EL (cell line): Measurements from ENCODE around the gene FGGY.
A peak's percentile ranks its signal among the peaks of the same experiment; 100 is the strongest.

Source experiments
- DNase-seq: peaks from one replicate; pipeline ENCODE4 v3.0.0-alpha.2; 2016

Gene FGGY

DNA sequence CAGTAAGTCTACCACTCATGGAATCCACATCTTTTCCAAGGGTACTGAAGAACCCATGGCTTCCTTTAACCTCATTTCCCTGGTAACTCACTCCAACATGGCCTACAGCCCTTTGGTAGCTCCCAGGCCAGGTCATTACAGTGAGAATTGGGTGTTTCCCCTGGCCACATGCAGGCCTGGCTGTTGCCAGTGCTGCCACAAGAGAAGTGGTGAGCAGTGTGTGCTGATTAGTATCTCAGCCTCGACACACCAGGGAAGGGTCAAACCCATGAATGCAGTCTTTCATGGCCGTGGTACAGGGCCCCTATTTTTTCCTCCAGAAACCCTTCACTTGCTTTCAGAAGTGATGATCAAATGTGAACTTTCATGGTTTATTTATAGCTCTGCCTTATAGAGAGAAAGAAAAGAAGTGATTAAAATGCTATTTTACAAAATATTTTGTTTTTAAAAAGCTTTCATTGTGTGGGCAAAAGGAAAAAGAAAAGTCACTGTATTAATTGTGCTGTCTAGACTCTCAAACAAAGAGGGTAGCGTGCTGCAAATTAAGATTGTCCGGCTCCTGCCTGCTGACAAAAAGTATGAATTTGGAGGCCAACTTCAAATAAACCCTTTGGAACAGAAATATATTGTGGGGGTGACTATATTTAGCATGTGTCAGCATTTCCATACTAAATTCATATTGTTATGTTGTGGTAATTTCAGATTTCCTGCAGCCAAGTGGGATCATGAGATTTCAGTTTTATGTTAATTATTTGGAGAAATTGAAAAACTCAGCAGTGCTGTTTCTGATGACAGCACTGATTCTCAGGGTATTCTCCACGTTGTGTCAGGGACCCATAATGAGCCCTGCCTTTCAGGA is 455.9 kb downstream of the FGGY start:
- DNase-seq, result no peak

DNA sequence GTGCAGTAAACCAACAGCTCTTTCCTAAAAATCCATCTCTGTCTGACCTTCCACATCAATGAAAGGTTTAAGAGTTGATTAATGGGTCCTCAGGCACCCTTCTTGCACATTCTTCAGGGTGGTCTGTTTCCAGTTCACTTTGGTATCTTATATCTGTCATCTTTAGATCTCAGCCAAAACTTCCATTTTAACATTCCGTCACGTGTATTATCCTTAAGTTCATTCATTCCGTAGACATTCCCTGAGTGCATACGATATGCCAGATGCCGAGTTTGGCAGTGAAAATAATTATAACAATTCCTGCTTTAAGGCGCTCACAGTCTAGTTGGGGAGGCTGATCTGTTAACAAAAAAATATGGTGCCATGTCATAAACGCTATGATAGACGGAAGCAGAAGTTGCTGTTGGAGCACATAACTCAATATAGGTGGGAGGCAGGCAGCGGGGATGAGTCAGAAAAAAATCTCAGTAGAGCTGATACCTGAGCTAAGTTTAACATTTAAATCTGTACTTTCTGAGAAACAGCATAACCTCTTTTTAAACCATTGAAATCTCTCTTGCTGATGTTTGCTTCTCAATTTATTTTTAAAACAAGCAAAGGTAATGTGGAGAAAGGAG is 458.3 kb downstream of the FGGY start:
- DNase-seq, result no peak

DNA sequence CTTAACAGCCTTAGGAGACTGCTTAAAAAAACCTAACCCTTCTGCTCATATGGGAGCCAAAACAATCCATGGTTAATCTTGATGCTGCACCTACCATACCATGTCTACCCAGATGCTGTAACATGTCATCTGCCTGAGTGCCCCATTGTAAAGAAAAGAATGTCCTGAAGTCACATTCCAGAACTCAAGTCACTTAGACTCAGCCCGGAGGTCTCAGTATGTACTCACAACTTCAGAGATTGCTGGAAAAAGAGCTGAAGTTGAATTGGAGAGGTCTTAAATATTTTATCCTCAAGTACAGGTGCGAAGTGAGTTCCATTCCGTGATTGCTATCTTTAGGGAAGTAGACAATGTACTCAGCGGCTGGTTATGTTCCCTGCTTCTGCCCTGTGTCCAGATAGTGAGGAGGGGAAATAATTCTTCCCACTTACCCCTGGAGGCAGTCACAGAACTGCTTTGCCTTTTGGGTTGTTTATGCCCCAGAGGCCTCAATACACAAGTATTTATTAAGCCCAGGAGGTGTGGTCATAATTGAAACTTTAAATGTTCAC is 460.4 kb downstream of the FGGY start:
- no peak for DNase-seq

DNA sequence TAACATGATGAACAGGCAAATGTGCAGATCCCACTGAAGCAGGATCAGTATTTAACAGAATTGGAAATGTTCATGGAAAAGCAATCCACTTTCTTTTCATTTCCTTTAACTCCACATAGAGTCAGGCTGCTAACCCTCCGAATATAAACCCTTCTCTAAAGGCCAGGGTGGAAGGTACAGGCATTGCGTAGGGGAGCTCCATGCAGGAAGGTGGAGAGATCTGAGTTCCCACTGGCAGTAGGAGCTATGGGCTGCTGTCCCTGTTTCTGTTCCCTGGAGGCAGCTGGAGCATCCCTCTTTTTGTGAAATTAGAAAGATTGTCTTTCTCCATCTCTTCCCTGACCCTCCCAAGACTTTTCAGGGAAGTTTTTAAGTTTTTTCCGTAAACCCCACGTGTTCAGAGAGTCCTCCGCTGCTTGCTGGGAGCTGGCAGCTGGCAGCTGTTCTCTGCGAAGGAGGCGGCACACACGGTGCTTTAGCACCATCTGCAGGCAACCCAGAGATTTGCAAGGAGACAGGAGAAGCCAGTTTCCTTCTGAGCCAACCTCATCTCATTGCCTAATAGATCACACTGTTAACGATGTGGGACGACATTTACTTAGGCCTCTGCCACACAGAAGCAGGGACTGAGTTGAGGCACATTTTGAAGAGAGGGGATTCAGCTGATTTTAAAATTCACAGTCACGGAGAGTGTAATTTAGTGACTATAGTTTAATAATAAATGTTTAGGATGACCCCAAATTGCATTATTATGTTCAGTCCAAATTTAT is 462.4 kb downstream of the FGGY start:
- peak; percentile 79 for DNase-seq

DNA sequence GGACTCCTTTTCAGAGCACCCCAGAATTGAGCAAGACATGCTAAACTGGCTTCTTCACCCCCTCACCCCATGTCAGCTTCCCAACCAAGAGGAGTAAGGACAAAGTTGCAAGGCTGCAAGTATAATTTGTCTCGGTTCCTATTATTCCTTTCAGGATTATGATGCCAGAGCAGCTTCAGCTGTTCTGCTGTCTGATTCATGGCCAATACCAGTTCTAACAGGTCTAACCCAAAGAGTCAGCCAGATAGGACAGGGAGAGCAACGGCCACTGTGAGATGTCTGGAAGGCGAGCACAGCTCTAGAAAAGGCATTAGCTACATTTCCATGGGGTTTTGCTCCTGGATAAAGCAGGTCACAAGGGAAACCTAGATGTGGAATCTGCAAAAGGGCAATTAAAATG is 464.5 kb downstream of the FGGY start:
- no peak for DNase-seq

DNA sequence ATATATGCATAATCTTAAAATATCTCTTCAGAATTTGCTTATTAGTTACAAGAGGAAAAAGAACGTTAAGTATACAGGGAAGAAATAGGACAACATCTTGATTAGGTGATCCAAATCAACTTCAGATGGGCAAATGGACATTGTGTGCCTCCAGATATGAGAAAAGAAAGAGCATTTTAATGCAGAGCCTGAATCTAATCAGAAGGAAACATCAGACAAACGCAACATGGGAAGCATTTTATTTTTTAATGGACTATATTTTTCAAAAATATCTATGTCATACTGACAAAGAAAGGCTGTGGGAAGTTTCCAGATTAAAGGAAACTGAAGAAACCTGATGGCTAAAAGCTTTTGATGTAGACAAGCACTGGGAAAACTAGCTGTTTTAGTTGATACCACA is 466.5 kb downstream of the FGGY start:
- DNase-seq, result no peak

DNA sequence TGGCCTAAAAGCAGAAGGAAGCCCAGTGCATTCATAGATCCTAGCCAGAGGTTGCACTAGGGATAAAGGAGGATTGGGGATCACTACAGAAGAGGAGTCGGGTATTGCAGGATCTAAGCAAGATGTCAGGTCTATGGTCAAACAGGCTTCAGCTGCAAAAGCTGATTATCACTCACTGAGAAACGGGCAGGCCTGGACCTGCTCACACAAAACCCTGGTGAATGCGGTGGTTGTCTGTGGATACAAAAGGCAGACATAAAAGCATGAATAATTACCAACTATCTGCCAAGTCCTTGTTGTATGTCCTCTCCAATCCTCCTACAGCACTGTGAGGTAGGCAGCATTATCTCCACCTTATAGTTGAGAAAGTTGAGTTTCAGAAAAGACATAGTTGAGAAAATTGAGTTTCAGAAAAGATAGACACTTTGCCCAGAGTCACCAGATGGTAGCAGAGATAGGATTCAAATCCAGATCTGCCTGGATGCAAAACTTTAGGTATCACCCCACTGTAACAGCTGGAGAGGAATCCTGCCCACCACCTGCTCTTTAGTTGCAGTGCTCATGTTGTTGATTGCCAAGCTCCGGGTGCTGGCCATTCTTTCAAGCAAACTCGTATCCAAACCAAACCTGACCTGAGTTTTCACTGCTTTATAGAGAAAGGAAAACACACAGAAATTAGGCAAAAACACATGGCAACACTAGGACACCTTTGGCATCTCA is 468.3 kb downstream of the FGGY start:
- no peak for DNase-seq

DNA sequence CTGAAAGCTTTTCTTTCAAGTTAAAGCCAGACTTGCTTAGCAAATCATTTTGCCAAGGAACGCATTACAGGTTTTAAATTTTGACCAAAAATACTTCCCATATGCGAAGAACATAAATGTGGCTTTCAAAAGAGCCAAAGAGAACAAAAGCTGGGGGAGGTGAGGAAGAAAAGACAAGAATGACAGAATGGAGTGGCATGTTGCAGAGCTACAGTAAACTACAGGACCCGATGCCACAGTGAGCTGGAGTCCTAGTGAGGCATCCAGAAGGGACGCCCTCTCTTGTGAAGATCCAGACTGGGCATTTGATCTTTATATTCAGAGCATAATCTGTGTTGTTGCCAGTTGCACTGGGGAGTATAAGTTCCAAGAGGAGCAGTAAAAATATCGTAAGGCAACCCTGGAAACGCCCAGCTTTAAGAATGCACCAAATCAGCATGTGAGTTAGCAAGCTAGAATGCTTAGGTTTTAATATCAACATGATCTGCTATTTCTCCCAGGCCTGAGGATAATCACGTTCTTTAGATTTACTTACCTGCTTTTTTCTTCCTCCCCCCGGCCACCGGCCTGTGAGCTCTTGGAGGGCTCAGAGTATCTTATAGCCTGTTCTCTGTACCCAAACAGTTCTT is 469.4 kb downstream of the FGGY start:
- no peak for DNase-seq

DNA sequence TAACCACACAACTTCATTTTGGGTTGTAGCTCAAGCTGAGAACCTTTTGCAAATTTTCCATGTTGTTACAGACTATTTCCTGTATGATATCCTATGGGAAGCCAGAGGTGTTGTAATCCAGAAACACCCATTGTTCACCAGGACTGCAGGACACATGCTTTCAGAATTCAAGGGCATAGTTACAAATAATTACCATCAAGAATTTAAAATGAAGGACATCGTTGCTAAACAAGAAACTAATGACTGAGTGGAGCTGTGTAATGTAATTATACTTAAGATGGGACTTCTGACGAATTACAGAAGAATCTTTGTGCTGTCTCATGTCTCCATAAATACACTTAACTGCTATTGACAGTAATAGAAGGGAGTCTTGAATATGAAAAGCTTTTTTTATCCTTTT is 470.2 kb downstream of the FGGY start:
- no peak for DNase-seq

DNA sequence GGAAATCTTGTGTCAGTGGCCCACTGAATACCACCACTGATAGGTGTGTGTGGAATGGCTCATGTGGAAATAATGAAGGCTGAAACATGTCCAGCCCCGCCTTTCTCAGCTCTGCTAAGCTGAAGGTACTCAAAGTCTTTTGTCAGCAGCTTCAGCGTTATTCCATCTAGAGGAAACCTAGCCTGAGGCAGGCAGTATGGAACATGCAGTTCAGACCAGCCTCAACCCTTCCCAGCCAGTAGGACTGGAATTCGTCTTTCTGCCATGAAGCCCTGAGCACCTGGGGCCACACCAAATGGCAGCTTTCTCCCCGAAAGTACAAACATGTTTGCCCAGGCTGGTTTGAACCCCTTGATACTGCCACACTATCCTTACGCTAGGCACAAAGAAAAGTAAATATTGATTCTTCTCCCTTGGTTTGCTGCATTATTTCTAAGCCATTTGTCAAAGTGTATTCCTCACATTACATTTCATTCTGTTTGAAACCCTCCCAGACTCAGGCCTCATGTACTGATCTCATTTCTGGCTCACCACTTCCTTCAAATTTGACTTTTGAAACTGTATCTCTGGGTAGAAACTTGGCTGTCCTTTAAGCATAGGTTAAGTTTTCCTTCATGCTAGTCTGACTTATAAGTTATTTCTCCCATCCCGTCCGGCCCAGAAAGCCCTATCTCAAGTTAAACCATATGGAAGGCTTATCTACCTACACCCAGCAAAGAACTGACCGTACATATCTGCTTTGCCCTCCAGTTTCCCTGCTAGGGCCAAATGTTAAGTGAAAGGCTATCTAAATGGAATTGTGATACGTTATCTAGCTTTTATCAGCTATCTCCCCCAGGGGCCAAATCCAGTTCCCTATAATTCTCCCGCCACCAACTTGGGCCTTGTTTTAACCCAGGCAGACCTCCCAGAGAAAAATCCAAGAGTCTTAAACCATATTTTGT is 472.2 kb downstream of the FGGY start:
- DNase-seq, result no peak

DNA sequence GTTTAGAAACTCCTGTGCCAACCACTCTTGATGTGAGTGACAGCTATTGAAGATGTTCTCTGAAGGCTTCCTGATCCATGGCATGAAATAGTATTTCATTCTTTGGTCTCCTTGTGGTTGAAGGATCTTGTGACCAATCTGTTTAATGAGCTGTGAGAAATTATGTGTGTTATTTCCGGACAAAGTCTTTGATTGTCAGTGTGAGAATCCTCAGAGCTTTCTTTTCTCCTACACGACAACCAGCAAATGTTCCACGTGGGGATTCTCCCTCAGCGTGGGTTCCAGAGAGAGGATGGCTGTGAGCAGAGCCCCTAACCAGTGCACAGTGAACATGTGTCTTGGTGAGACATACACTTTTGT is 472.8 kb downstream of the FGGY start:
- no peak for DNase-seq

DNA sequence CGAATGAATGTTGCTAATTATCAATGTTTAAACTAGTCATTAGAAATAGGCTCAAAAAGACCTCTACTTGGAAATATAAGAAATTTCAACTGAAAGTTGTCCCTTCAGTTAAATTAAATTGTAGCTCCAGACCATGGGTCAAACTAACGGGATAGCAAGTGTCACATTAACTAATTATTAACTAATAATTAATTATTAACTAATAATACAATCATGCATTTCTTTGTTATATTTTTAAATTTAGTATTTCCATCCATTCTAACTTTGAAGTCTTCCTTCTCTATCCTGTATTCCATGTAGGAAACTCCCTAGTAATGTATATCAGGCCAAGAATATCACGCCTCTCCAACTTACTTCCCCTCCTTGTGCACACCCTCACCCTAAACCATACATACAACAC is 474.5 kb downstream of the FGGY start:
- DNase-seq, result no peak

DNA sequence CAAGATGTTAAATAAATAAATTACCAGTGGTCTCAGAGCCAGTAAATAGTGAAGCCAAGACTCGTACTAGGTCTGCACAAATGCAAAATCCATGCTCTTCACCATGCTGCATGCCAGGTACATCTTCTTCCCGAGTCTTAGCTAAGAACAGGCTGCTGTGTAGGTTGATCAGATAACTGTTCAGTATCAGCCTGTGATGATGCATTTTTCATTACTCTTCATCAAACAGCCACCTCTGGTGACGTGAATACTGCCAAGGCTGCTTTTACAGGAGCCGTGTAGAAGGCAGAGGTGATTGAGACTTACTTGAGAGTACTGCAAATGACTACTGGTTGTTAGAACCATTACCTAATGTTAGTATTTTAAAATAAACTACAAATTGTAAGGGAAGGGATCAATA is 478.6 kb downstream of the FGGY start:
- DNase-seq, result no peak

DNA sequence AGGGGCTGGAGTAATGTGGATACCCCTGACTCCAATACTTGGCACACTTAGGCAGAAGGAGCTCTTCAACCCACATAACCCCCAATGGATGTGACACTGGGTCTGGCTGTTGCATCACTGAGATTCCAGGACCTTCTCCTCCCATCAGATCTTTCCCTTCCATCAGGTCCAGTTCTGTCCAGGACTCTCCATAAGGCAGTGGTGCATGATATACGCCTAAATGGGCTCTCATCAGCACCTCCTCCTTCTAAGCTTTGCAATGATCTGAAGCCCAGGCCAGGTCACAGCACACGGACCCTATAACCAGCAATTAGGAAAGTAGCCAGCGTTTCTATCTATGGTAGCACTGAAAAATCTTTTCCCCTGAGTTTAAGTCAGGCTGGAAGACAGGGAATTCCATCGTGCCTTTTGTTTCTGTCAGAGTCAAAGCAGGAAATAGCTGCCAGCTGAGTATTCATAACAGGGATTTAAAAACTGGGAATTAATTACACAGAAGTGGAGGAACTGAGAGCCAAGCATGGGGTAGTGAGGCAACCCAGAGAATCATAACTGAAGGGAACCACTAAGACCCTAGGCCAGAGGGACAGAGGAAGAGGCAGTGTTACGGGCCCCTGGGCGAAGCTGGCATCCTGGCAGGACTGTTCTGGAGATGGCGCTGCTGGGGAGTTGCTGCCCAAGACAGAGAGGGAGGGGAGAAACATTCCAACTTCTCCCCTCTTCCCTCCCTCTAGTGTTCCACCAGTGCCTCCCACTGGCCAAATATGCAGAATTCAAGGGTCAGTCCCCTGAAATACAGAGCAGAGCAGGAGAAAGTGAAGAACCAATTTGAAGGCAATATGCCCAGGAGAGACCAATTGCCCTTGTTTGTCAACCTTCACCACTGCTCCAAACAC is 480.3 kb downstream of the FGGY start:
- DNase-seq, result peak; percentile 61

DNA sequence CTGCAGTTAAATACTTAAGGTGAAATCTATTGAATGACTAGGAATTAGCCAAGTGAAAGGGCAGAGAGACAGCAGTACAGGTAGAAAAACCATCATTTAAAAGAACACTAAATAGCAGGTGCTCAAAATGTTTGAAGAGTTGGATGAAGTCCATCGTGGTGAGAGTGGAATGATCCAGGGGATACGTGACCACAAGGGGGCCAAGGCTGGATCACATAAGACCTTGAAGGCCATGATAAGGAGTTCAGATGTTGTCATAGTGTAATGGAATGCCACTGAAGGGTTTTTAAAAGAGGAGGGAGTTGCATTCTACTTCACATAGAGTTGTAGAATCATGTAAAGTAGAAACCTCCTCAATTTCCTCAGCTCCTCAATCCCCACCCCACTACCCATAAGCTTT is 483.1 kb downstream of the FGGY start:
- no peak for DNase-seq

DNA sequence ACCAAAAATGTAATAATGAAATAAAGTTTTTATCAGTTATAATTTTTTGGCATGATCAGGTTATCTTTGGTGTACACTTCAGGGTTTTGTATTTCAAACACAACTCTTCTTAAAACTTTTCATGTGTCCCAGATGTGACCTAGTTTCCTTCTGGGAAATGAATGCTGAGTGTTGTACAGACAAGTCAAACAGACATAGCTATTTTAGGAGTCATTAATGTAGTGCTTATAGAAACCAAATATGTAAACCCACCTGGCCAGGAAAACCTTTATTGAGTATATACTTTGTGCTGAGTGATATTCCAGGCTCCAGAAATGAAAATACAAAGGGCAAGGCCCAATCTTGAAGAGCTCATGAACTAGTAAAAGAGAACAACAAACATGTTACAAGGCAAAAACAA is 491.9 kb downstream of the FGGY start:
- no peak for DNase-seq

DNA sequence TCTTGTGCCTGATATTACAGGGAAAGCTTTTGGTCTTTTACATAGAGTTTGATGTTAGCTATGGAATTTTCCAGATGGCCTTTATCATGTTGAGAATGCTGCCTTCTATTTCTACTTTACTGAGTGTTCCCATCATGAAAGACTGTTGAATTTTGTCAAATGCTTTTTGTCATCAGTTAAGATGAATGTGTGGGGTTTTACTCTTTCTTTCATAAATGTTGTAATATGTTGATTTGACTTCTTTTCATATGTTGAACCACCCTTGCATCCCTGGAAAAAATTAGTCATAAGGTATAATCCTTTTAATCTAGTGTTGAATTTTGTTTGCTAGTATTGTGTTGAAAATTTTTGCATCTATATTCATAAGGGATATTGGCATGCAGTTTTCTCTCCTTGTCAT is 501.7 kb downstream of the FGGY start:
- no peak for DNase-seq

DNA sequence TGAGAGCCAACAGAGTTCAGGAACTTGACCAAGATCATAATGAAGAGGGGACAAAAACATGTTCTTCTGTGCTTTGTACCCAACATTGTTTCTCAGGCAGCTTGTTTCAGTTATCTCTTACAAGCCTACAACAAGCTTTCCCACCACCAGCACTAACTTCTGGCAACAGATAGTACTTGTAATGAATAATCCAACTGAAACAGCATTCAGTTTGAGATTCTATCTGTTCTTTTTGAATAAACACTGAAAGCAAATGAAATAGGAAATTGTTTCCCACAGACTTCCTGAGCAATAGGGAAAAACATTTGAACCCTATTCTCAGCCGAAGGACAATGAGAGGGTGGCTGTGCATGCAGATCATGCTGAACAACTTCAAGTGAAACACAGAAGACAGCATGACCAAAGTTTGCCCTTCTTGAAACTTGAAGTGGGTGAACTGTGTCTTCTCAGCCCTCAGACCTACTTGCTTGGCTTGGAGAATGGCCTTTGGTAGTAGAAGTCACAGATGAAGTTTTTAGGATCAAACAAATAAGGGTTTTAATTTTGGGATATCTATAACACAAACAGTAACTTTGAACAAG is 506.7 kb downstream of the FGGY start:
- no peak for DNase-seq

DNA sequence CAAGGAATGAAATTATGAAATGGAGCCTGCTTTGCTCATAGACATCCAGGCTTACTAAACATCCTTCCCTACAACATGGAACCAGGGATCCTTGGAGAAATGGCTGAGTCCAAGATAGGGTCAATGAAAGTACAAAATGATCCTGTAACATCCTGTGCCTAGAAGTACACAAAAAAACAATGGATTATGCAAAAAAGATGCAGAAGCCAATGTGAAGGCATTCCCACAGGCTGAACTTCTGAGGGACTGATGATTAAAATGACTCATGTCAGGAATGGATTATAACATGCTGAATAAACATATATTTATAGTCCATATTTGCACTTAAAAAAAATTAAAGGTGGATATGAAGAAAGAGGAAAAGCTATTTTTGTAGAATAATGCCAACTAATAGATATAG is 507.4 kb downstream of the FGGY start:
- DNase-seq, result no peak

DNA sequence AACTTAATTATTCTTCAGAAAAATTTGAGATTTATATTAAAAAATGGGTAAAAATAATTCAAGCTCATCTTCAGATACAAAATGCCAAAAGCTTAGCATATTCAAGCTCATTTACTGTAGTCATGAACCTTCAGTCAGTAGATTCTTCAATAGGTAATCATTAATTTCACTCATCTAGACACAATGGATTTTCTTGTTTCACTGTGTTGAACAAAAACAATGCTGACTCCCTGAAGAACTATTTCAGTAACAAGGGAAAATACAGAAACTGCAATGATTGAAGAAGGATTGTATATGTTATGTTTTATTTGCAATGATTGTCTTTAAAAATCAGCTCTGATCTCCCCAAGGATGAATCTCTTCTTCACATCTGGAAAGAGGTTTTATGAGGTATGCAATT is 508.7 kb downstream of the FGGY start:
- DNase-seq, result no peak
